HepG2 (cell line): ENCODE measurements around the gene CAMSAP2. TPM values are rescaled to one million over a fixed set of nuclear protein-coding genes. Genes with fewer than 3 reads are reported as not detected.

ENCODE experiments used
- ATF5 ChIP-seq: sonication (generic); formaldehyde crosslinking; IDR thresholded peaks from 2 replicates; pipeline ENCODE4 v1.4.0; 2020; ENCODE audit warnings: mild to moderate bottlenecking, low read depth, missing genetic modification reagents
- DMAP1 ChIP-seq: IDR thresholded peaks from 2 replicates; pipeline ENCODE4 v1.6.1; 2016
- ETV6 ChIP-seq: sonication (generic); formaldehyde crosslinking; conservative IDR thresholded peaks from 2 replicates; pipeline ENCODE4 v1.4.0; 2020; ENCODE audit warnings: missing genetic modification reagents
- GPN1 ChIP-seq: sonication (generic); formaldehyde crosslinking; IDR thresholded peaks from 2 replicates; pipeline ENCODE4 v1.5.1; 2020; ENCODE audit warnings: missing genetic modification reagents, borderline replicate concordance
- HOXA3 ChIP-seq: sonication (generic); formaldehyde crosslinking; IDR thresholded peaks from 2 replicates; pipeline ENCODE4 v1.5.0; 2020; ENCODE audit warnings: missing genetic modification reagents
- KMT2A ChIP-seq: sonication (generic); formaldehyde crosslinking; IDR thresholded peaks from 2 replicates; pipeline ENCODE4 v1.4.0; 2020; ENCODE audit warnings: missing genetic modification reagents
- MBD4 ChIP-seq: IDR thresholded peaks from 2 replicates; pipeline ENCODE4 v1.6.1; 2012; ENCODE audit warnings: low read length, inconsistent platforms, borderline replicate concordance
- NCOA1 ChIP-seq: sonication (generic); formaldehyde crosslinking; IDR thresholded peaks from 2 replicates; pipeline ENCODE4 v1.9.0; 2021; ENCODE audit warnings: missing genetic modification reagents
- NPAS2 ChIP-seq: sonication (generic); formaldehyde crosslinking; IDR thresholded peaks from 2 replicates; pipeline ENCODE4 v1.8.0; 2022; ENCODE audit warnings: mild to moderate bottlenecking, missing genetic modification reagents, borderline replicate concordance
- PHF5A ChIP-seq: IDR thresholded peaks from one replicate; pipeline ENCODE4 v1.6.1; 2018; ENCODE audit warnings: low read depth, missing genetic modification reagents; ENCODE audit not compliant: unreplicated experiment
- RFX5 ChIP-seq: IDR thresholded peaks from 2 replicates; pipeline ENCODE4 v1.6.1; 2011; ENCODE audit warnings: low read depth, low read length, improper control_type of control experiment
- SOX6 ChIP-seq, 2 experiments: fragments of 450-650 bp in 1 of 2; sonication (generic) in 1 of 2; formaldehyde crosslinking in 1 of 2; IDR thresholded peaks; 2 replicates each; pipeline versions ENCODE4 v1.4.0 to v1.6.1; 2017 to 2020; ENCODE audit warnings: antibody characterized with exemption in 1 of 2, mild to moderate bottlenecking in 1 of 2, missing genetic modification reagents in 1 of 2
- TOPORS ChIP-seq: sonication (generic); formaldehyde crosslinking; IDR thresholded peaks from 2 replicates; pipeline ENCODE4 v1.8.0; 2023; ENCODE audit warnings: mild to moderate bottlenecking, missing genetic modification reagents
- ZEB1 ChIP-seq: IDR thresholded peaks from 2 replicates; pipeline ENCODE4 v1.6.1; 2012; ENCODE audit warnings: mild to moderate bottlenecking, low read depth, inconsistent platforms; ENCODE audit not compliant: insufficient replicate concordance
- ZFP36L1 ChIP-seq: sonication (generic); formaldehyde crosslinking; IDR thresholded peaks from 2 replicates; pipeline ENCODE4 v1.8.0; 2022; ENCODE audit warnings: mild to moderate bottlenecking, missing genetic modification reagents, moderate library complexity
- ZNF143 ChIP-seq: sonication (generic); formaldehyde crosslinking; IDR thresholded peaks from 2 replicates; pipeline ENCODE4 v1.4.0; 2020; ENCODE audit warnings: missing genetic modification reagents
- ZNF24 ChIP-seq: fragments of 450-650 bp; IDR thresholded peaks from 2 replicates; pipeline ENCODE4 v1.6.1; 2017; ENCODE audit warnings: antibody characterized with exemption, mild to moderate bottlenecking
- ZNF354B ChIP-seq: sonication (generic); formaldehyde crosslinking; IDR thresholded peaks from 2 replicates; pipeline ENCODE4 v1.8.0; 2022; ENCODE audit warnings: mild to moderate bottlenecking, missing genetic modification reagents
- ZNF513 ChIP-seq: sonication (generic); formaldehyde crosslinking; conservative IDR thresholded peaks from 2 replicates; pipeline ENCODE4 v1.5.0; 2020; ENCODE audit warnings: missing genetic modification reagents
- ZNF619 ChIP-seq: sonication (generic); formaldehyde crosslinking; IDR thresholded peaks from 2 replicates; pipeline ENCODE4 v1.4.0; 2020; ENCODE audit warnings: mild to moderate bottlenecking, missing genetic modification reagents
- ZNF724P ChIP-seq: sonication (generic); formaldehyde crosslinking; IDR thresholded peaks from 2 replicates; pipeline ENCODE4 v1.8.0; 2022; ENCODE audit warnings: missing genetic modification reagents, borderline replicate concordance
- polyA plus RNA-seq, 8 experiments: library from polyadenylated mRNA; depleted of rRNA in 3 of 8; stranded (reverse) in 7 of 8; unstranded in 1 of 8; fragments of >200 nt; fragmentation: Illumina TruSeq in 4 of 8; extraction: Trizol in 4 of 8; gene quantifications; 2 replicates each; pipeline versions ENCODE4 v1.2.1 to v1.2.3, GENCODE V29; 2011 to 2016; ENCODE audit warnings: low read depth in 4 of 8, missing spikeins in 1 of 8, mixed read lengths in 1 of 8; ENCODE audit not compliant: insufficient read depth in 1 of 8
- total RNA-seq, 5 experiments: library from RNA; depleted of rRNA; stranded (reverse); fragments of >200 nt; fragmentation: Illumina TruSeq; extraction: Trizol; gene quantifications; 2 replicates each; pipeline ENCODE4 v1.2.3, GENCODE V29; 2016; ENCODE audit warnings: low read depth in 1 of 5
- TF ChIP-seq, protein P1 (sequence below): sonication (generic); formaldehyde crosslinking; conservative IDR thresholded peaks from 2 replicates; pipeline ENCODE4 v1.8.0; 2022; ENCODE audit warnings: mild to moderate bottlenecking, moderate library complexity, missing genetic modification reagents
- TF ChIP-seq, protein P2 (sequence below): sonication (generic); formaldehyde crosslinking; IDR thresholded peaks from 2 replicates; pipeline ENCODE4 v1.5.0; 2020; ENCODE audit warnings: missing genetic modification reagents
- TF ChIP-seq, protein P3 (sequence below): IDR thresholded peaks from 2 replicates; pipeline ENCODE4 v1.6.1; 2016; ENCODE audit warnings: mild to moderate bottlenecking

The CAMSAP2 gene
- total and polyA plus RNA-seq, 2 of the 13 experiments (the other 11 are each of a cell fraction or from before 2014, with no cell fraction given): 3.4 to 8.2 TPM

DNA sequence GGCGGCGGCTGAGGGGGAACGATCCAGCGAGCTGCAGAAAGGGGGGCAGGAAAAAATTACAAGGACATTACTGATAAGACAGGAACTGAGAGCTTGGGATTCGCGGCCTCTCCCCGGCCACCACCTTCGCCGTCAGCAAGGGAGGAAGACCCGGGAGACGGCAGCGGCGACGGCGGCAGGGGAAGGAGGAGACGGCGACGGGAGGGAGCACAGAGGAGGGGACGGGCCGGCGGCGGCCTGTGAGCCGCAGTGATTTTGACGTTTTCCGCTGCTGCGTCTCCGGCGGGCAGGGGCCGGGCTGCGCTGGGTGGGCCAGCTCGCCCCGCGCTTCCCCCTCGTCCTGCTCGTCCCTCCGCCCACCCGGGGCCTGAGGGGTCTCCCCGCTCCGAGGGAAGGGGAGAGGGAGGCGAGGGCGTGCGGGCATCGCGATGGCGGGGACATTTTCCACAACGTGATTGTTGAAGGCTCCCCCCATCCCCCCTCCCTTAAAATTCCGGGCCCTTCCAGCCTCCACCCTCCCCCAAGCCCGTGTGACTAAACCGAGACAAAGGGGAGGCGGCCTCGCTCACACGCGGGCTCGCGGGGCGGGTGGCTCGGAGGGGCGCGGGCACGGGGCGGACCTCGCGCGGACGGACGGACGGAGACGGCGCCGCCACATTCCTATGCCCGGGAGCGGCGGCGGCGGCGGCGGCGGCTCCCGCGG, 407 bp downstream of the CAMSAP2 start (continued):
- TF ChIP-seq ATF5 (0 out of 2 replicates have a peak, but pooled peaks have one; percentile 63), GPN1 (CRISPR knock-in tag) (no peak), ETV6 (no peak), TOPORS (0 out of 2 replicates have a peak, but pooled peaks have one; percentile 31), ZNF354B (no peak), HOXA3 (no peak), NCOA1 (CRISPR knock-in tag) (0 out of 2 replicates have a peak, but pooled peaks have one; percentile 69), NPAS2 (CRISPR knock-in tag) (no peak), DMAP1 (CRISPR knock-in tag) (peak; percentile 54; the same call in 1 of the 2 replicates), ZNF143 (CRISPR knock-in tag) (no peak), KMT2A (peak; percentile 84), ZNF724P (CRISPR knock-in tag) (0 out of 2 replicates have a peak, but pooled peaks have one; percentile 32), ZNF24 (no peak), RFX5 (no peak), ZEB1 (no peak), SOX6 (IDR thresholded peaks at IDR 0.05) (no peak), SOX6 (CRISPR knock-in tag; IDR thresholded peaks at IDR 0.05) (no peak; the same call in 1 of the 2 replicates), MBD4 (no peak), PHF5A (no peak), ZNF513 (CRISPR knock-in tag) (no peak), ZNF619 (CRISPR knock-in tag) (no peak), ZFP36L1 (CRISPR knock-in tag) (no peak)
- TF ChIP-seq, protein P1, sequence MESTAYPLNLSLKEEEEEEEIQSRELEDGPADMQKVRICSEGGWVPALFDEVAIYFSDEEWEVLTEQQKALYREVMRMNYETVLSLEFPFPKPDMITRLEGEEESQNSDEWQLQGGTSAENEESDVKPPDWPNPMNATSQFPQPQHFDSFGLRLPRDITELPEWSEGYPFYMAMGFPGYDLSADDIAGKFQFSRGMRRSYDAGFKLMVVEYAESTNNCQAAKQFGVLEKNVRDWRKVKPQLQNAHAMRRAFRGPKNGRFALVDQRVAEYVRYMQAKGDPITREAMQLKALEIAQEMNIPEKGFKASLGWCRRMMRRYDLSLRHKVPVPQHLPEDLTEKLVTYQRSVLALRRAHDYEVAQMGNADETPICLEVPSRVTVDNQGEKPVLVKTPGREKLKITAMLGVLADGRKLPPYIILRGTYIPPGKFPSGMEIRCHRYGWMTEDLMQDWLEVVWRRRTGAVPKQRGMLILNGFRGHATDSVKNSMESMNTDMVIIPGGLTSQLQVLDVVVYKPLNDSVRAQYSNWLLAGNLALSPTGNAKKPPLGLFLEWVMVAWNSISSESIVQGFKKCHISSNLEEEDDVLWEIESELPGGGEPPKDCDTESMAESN (CRISPR knock-in tag): no peak
- TF ChIP-seq, protein P2, sequence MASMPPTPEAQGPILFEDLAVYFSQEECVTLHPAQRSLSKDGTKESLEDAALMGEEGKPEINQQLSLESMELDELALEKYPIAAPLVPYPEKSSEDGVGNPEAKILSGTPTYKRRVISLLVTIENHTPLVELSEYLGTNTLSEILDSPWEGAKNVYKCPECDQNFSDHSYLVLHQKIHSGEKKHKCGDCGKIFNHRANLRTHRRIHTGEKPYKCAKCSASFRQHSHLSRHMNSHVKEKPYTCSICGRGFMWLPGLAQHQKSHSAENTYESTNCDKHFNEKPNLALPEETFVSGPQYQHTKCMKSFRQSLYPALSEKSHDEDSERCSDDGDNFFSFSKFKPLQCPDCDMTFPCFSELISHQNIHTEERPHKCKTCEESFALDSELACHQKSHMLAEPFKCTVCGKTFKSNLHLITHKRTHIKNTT (CRISPR knock-in tag): no peak
- TF ChIP-seq, protein P3, sequence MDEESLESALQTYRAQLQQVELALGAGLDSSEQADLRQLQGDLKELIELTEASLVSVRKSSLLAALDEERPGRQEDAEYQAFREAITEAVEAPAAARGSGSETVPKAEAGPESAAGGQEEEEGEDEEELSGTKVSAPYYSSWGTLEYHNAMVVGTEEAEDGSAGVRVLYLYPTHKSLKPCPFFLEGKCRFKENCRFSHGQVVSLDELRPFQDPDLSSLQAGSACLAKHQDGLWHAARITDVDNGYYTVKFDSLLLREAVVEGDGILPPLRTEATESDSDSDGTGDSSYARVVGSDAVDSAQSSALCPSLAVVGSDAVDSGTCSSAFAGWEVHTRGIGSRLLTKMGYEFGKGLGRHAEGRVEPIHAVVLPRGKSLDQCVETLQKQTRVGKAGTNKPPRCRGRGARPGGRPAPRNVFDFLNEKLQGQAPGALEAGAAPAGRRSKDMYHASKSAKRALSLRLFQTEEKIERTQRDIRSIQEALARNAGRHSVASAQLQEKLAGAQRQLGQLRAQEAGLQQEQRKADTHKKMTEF: peak; percentile 29; the same call in 1 of the 2 replicates
